Stomach (tissue), 4 donors: ENCODE data around the gene CPNE9.

Source experiments
- CTCF ChIP-seq, 7 experiments: fragments of 450-650 bp in 4 of 7; fragments of 200-600 bp in 3 of 7; sonication (generic) in 3 of 7; IDR thresholded peaks; one replicate each; pipeline ENCODE4 v1.5.1; 2016 to 2019; ENCODE audit warnings: antibody characterized with exemption in 7 of 7, control low read depth in 2 of 7, mild to moderate bottlenecking in 1 of 7
- POLR2A ChIP-seq, 4 donors: fragments of 450-650 bp; IDR thresholded peaks; one replicate each; pipeline ENCODE4 v1.6.1; 2016; ENCODE audit warnings: antibody characterized with exemption in 4 of 4, control low read depth in 2 of 4, mild to moderate bottlenecking in 1 of 4, moderate library complexity in 1 of 4

GRCh38 chr3:9700536-9700935, 3.1 kb upstream of the CPNE9 start:
- TF ChIP-seq CTCF (IDR thresholded peaks at IDR 0.05), result no peak
- TF ChIP-seq POLR2A (IDR thresholded peaks at IDR 0.05), result no peak
